Uterus (tissue), 4 donors: ENCODE data around the gene PEG3. TPM values are rescaled to one million over a fixed set of nuclear protein-coding genes. Genes with fewer than 3 reads are reported as not detected.

Experiments
- DNase-seq, 2 donors: peaks; one replicate each; pipeline ENCODE4 v3.0.0-alpha.2; 2019 to 2020
- H3K27ac ChIP-seq, 2 donors: fragments of 200-600 bp; sonication (generic); 1 replicate in 1 of 2; 2 replicates in 1 of 2; pipeline ENCODE4 v1.5.1; 2016 to 2018
- H3K27me3 ChIP-seq, 2 donors: fragments of 200-600 bp; sonication (generic); one replicate each; pipeline ENCODE4 v1.5.1; 2018 to 2019; ENCODE audit warnings: control low read depth in 1 of 2
- H3K36me3 ChIP-seq, 2 donors: fragments of 200-600 bp; sonication (generic); one replicate each; pipeline ENCODE4 v1.5.1; 2019; ENCODE audit warnings: control low read depth in 1 of 2
- H3K4me1 ChIP-seq, 2 donors: fragments of 200-600 bp; sonication (generic); one replicate each; pipeline ENCODE4 v1.5.1; 2018 to 2019; ENCODE audit warnings: control low read depth in 1 of 2
- H3K4me3 ChIP-seq, 2 donors: fragments of 200-600 bp; sonication (generic); 1 replicate in 1 of 2; 2 replicates in 1 of 2; pipeline ENCODE4 v1.5.1; 2018 to 2019; ENCODE audit warnings: mild to moderate bottlenecking in 1 of 2
- H3K9me3 ChIP-seq, 2 donors: fragments of 200-600 bp; sonication (generic); one replicate each; pipeline ENCODE4 v1.5.1; 2019; ENCODE audit warnings: control low read depth in 1 of 2
- POLR2A ChIP-seq, 2 donors: fragments of 450-650 bp; IDR thresholded peaks; one replicate each; pipeline ENCODE4 v1.6.1; 2016; ENCODE audit warnings: antibody characterized with exemption in 2 of 2, mild to moderate bottlenecking in 1 of 2, moderate library complexity in 1 of 2
- intact Hi-C: fragments of 100-400 bp; cut with DNase I; formaldehyde crosslinking; loops from one replicate; pipeline ENCODE4 v1.15.1; 2023; ENCODE audit warnings: low total_unique reads
- small RNA-seq: library from RNA; depleted of rRNA; stranded (forward); fragments of <200 nt; gene quantifications from one replicate; pipeline ENCODE3, GENCODE V24; 2016
- total RNA-seq, 4 donors: library from RNA; depleted of rRNA in 3 of 4; stranded (reverse); fragments of >200 nt in 3 of 4; gene quantifications; one replicate each; pipeline versions ENCODE4 v1.1.0 to v1.2.4, GENCODE V29; 2014 to 2023
- TF ChIP-seq, protein P1 (sequence below), 4 experiments: fragments of 200-600 bp in 2 of 4; fragments of 450-650 bp in 2 of 4; sonication (generic) in 2 of 4; IDR thresholded peaks; one replicate each; pipeline ENCODE4 v1.5.1; 2016 to 2019; ENCODE audit warnings: antibody characterized with exemption in 4 of 4, mild to moderate bottlenecking in 2 of 4, moderate library complexity in 1 of 4
- donor health status: DM: yes; HTN: yes; CAD: no.

The PEG3 gene
- total RNA-seq, 4 donors from 2014 or later, result 10.0 to 301 (median 42.1) TPM

DNA sequence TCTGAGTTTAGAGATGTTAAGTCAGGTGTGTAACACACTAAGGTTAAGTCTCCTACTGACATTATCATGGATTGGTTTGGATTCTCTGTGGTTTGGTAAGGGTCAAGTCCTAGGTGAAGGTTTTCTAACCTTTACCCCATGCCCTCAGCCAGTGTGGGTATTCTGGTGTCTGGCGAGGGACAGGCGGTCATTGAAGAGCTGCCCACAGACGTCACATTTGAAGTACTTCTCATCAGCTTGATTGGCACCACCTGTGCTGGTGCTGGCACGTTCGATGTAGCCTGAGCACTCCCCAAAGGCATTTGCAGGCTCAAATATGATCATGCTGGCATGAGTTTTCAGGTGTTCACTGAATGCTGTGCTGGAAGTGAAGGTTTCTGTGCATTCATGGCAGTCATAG lies 27.0 kb downstream of the PEG3 start:
- Histone ChIP-seq H3K9me3 (no peaks in the 10 kb centered on the region), H3K4me1 (no peaks in the 10 kb centered on the region), H3K27ac (no peak overlapping the region), H3K27me3 (no peaks in the 10 kb centered on the region), H3K4me3 (no peak overlapping the region), H3K36me3 (no peaks in the 10 kb centered on the region)
- intact Hi-C loops, result no loop called here
- no peak for TF ChIP-seq POLR2A (IDR thresholded peaks at IDR 0.05)
- TF ChIP-seq, protein P1, sequence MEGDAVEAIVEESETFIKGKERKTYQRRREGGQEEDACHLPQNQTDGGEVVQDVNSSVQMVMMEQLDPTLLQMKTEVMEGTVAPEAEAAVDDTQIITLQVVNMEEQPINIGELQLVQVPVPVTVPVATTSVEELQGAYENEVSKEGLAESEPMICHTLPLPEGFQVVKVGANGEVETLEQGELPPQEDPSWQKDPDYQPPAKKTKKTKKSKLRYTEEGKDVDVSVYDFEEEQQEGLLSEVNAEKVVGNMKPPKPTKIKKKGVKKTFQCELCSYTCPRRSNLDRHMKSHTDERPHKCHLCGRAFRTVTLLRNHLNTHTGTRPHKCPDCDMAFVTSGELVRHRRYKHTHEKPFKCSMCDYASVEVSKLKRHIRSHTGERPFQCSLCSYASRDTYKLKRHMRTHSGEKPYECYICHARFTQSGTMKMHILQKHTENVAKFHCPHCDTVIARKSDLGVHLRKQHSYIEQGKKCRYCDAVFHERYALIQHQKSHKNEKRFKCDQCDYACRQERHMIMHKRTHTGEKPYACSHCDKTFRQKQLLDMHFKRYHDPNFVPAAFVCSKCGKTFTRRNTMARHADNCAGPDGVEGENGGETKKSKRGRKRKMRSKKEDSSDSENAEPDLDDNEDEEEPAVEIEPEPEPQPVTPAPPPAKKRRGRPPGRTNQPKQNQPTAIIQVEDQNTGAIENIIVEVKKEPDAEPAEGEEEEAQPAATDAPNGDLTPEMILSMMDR (IDR thresholded peaks at IDR 0.05), result no peak
- no peak for DNase-seq

DNA sequence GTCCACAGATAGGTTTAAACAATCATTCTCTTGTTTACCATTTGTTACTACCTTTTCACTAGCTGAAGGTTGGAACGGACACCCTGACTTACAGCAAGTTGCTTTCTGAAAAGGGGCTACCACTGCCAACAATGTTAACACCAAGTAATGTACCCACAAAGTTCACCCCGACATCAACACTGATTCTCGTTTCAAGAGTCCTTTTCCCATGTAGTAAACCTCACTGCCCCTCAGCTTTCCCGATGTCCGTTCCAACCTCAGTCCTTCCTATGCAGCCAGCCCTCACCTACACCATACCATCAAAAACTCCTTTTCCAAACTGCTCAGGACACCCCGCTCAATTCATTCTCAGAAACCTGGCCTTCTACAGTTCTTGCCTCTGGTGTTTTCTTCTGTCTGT lies 29.0 kb downstream of the PEG3 start:
- TF ChIP-seq POLR2A (IDR thresholded peaks at IDR 0.05), result no peak
- TF ChIP-seq, protein P1 (IDR thresholded peaks at IDR 0.05), result no peak
- no peak for DNase-seq
- Histone ChIP-seq H3K27ac (no peak overlapping the region), H3K4me3 (no peak overlapping the region), H3K36me3 (no peaks in the 10 kb centered on the region), H3K9me3 (no peaks in the 10 kb centered on the region), H3K4me1 (no peaks in the 10 kb centered on the region), H3K27me3 (no peaks in the 10 kb centered on the region)
- intact Hi-C loops, result no loop called here

DNA sequence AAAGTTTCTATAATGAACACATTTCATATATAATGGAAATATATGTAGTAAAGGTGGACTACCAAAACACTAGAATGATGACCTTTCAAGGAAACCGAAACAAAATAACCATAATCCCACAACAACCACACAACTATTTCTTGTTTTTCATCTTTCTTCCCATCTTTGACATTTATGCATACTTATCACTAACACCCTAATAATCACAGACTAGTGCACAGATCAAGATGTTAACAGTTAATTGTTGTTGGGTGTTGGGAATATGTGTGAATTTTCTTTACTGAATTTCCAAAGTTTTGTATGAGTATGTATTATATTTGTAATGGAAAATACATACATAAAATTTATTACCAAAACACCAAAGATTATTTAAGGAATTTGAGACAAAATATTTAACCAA lies 30.3 kb downstream of the PEG3 start:
- no peaks in the 10 kb centered on the region for H3K9me3 ChIP-seq
- no peak for DNase-seq

DNA sequence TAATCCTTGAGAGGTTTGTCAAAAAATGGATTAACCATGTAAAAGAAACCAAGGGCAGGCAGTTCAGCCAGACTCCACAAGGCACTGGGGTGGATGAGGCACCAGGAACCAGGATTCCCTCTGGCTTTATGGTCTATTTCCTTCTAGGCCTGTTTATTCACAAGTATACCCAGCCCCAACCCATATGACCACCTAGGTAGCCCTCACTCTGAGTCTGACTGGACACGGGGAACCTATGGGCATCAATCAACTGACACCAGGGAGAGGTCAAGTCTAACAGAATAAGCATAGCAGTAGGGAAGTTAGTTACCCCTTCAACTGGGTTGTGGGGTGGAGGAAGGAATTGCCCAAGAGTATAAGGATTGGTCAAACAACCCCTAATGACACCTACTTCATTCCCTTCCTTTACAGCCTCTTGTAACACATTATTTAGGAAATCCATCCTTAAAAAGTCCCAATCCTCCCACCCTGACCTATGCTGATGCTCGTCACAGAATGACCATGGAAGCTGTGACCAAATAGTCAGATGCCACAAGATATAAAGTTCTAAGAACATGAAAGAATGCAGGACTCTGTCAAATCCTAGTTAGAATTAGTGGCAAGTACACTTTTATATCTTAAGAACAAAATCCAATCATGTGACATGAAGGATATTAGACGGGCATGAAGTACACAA lies 31.7 kb downstream of the PEG3 start:
- no peaks in the 10 kb centered on the region for H3K4me1 ChIP-seq
- no peaks in the 10 kb centered on the region for H3K9me3 ChIP-seq
- H3K36me3 ChIP-seq, result no peaks in the 10 kb centered on the region
- no peak overlapping the region for H3K27ac ChIP-seq
- H3K4me3 ChIP-seq, result no peak overlapping the region
- DNase-seq, result no peak
- no peaks in the 10 kb centered on the region for H3K27me3 ChIP-seq
- intact Hi-C loops, result no loop called here
- TF ChIP-seq, protein P1 (IDR thresholded peaks at IDR 0.05), result no peak
- TF ChIP-seq POLR2A (IDR thresholded peaks at IDR 0.05), result no peak

More for the DNA sequence above, 30.3 kb downstream of the PEG3 start:
- Histone ChIP-seq H3K27me3 (no peaks in the 10 kb centered on the region), H3K4me3 (no peak overlapping the region), H3K27ac (no peak overlapping the region), H3K36me3 (no peaks in the 10 kb centered on the region), H3K4me1 (no peaks in the 10 kb centered on the region)
- no peak for TF ChIP-seq POLR2A (IDR thresholded peaks at IDR 0.05)
- TF ChIP-seq, protein P1 (IDR thresholded peaks at IDR 0.05), result no peak
- intact Hi-C loops, result no loop called here

DNA sequence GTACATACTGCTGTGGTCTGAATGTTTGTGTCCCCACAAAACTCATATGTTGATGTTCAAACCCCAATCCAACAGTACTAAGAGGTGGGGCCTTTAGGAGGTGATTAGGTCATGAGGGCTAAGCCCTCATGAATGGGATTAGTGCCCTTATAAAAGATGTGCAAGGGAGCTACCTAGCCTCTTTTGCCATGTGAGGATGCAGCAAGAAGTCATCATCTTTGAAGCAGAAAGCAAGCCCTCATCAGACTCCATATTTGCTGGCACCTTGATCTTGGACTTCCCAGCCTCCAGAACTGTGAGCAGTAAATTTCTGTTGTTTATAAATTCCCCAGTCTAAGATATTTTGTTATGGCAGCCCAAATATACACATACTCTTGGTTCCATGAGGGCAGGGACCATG lies 33.9 kb downstream of the PEG3 start:
- intact Hi-C loops, result no loop called here
- H3K27ac ChIP-seq, result no peak overlapping the region
- TF ChIP-seq, protein P1 (IDR thresholded peaks at IDR 0.05), result no peak
- no peak for TF ChIP-seq POLR2A (IDR thresholded peaks at IDR 0.05)
- H3K9me3 ChIP-seq, result no peaks in the 10 kb centered on the region
- no peak overlapping the region for H3K4me3 ChIP-seq
- H3K27me3 ChIP-seq, result no peaks in the 10 kb centered on the region
- DNase-seq, result no peak
- no peaks in the 10 kb centered on the region for H3K36me3 ChIP-seq
- no peaks in the 10 kb centered on the region for H3K4me1 ChIP-seq

Small RNA genes lying within 50 kb of the gene (small RNA-seq; reads per million reads assigned to genes)
- gene AC006115.2, result not detected

Other genes starting within 250 kb of the PEG3 start
- 10 to 100 TPM; 10.3 to 31.3 (median 13.6) TPM for gene ZNF71, start 245.4 kb downstream of the PEG3 start, total RNA-seq
- gene SMIM17, start 197.6 kb downstream of the PEG3 start, total RNA-seq, result 1 to 10 TPM in 1 of 4 donors, under 1 TPM in 2, not detected in 1; 0.70 to 1.2 (median 0.88) TPM
- gene ZNF835, start 169.0 kb downstream of the PEG3 start, total RNA-seq, result 1 to 10 TPM; 1.5 to 8.3 (median 4.2) TPM
- 1 to 10 TPM in 2 of 4 donors, not detected in 2; 4.9 to 6.0 TPM for gene ZIM2, start within 50 bp of the PEG3 start, total RNA-seq